MM.1S (cell line): ENCODE measurements around the gene OTOP2.

Experiments
- CTCF ChIP-seq: fragments of 300-600 bp; sonication (generic); IDR thresholded peaks from 2 replicates; pipeline ENCODE4 v1.5.1; 2016; ENCODE audit warnings: antibody characterized with exemption, low read length, mixed read lengths
- EZH2 ChIP-seq: fragments of 300-600 bp; sonication (generic); optimal IDR thresholded peaks from 2 replicates; pipeline ENCODE3; 2017; ENCODE audit warnings: low read depth, mild to moderate bottlenecking, antibody characterized with exemption, low read length, mixed read lengths
- EZH2phosphoT487 ChIP-seq: fragments of 300-600 bp; sonication (generic); IDR thresholded peaks from 2 replicates; pipeline ENCODE4 v1.6.1; 2018; ENCODE audit warnings: antibody characterized with exemption, low read length

GRCh38 chr17:74930535-74931036 lies 6.5 kb downstream of the OTOP2 start:
- TF ChIP-seq CTCF, result no peak
- no peak for TF ChIP-seq EZH2
- TF ChIP-seq EZH2phosphoT487, result no peak
